ENCODE measurements around the gene ZNF408. TPM values are rescaled to one million over a fixed set of nuclear protein-coding genes. Genes with fewer than 3 reads are reported as not detected.

The ZNF408 gene
- total and polyA plus RNA-seq, 7 donors: 5.0 to 15.0 (median 9.9) TPM

GRCh38 chr11:46723359-46723680 is 22.5 kb downstream of the ZNF408 start:
- H3K27ac ChIP-seq: no peak overlapping the region
- H3K9me3 ChIP-seq: no peaks in the 10 kb centered on the region
- DNase-seq (no peak), ATAC-seq (no peak)
- intact Hi-C loops (cut with DNase I): no loop called here
- H3K36me3 ChIP-seq (ENCODE audit: insufficient read depth in 1 of 2, low read depth in 1 of 2): no peaks in the 10 kb centered on the region
- no peak for TF ChIP-seq CTCF (IDR thresholded peaks at IDR 0.05)
- H3K4me3 ChIP-seq: no peak overlapping the region
- no peaks in the 10 kb centered on the region for H3K4me1 ChIP-seq
- H3K27me3 ChIP-seq (ENCODE audit: insufficient read depth in 3 of 3, low read length in 2 of 3): no peaks in the 10 kb centered on the region
- WGBS, 3 donors: 84 to 92% (median 86%) methylated on average over 8 of the region's 8 CpGs

- intact Hi-C loops (cut with DNase I): no loop called here
- ATAC-seq: no peak
- no peak for TF ChIP-seq CTCF (IDR thresholded peaks at IDR 0.05)
- no peak overlapping the region for H3K27ac ChIP-seq
- H3K4me3 ChIP-seq: no peak overlapping the region
- no peaks in the 10 kb centered on the region for H3K9me3 ChIP-seq
- 50 to 53% (median 52%) methylated on average over 8 of the region's 8 CpGs for WGBS, 3 donors
- H3K27me3 ChIP-seq (ENCODE audit: insufficient read depth in 3 of 3, low read length in 2 of 3): no peaks in the 10 kb centered on the region
- no peak for DNase-seq
- H3K36me3 ChIP-seq (ENCODE audit: insufficient read depth in 1 of 2, low read depth in 1 of 2): no peaks in the 10 kb centered on the region
- H3K4me1 ChIP-seq: no peaks in the 10 kb centered on the region
Measured at GRCh38 chr11:46724088-46724487, 23.3 kb downstream of the ZNF408 start.

- DNase-seq: no peak
- Histone ChIP-seq H3K4me3 (no peak overlapping the region), H3K9me3 (no peaks in the 10 kb centered on the region), H3K27me3 (ENCODE audit: insufficient read depth in 3 of 3, low read length in 2 of 3) (no peaks in the 10 kb centered on the region), H3K36me3 (ENCODE audit: insufficient read depth in 1 of 2, low read depth in 1 of 2) (no peaks in the 10 kb centered on the region), H3K27ac (no peak overlapping the region), H3K4me1 (no peaks in the 10 kb centered on the region)
- no peak for ATAC-seq
- 85 to 90% (median 87%) methylated on average over 19 of the region's 19 CpGs for WGBS, 3 donors
- intact Hi-C loops (cut with DNase I): no loop called here
- no peak for TF ChIP-seq CTCF (IDR thresholded peaks at IDR 0.05)
Measured at GRCh38 chr11:46725338-46726205, 24.7 kb downstream of the ZNF408 start.

GRCh38 chr11:46726206-46726862 is 25.5 kb downstream of the ZNF408 start:
- no peak overlapping the region for H3K4me3 ChIP-seq
- no peaks in the 10 kb centered on the region for H3K4me1 ChIP-seq
- ATAC-seq (no peak), DNase-seq (no peak)
- WGBS, 3 donors: 87 to 92% (median 90%) methylated on average over 23 to 26 of the region's 26 CpGs
- H3K9me3 ChIP-seq: no peaks in the 10 kb centered on the region
- H3K27me3 ChIP-seq (ENCODE audit: insufficient read depth in 3 of 3, low read length in 2 of 3): no peaks in the 10 kb centered on the region
- no peak for TF ChIP-seq CTCF (IDR thresholded peaks at IDR 0.05)
- H3K36me3 ChIP-seq (ENCODE audit: insufficient read depth in 1 of 2, low read depth in 1 of 2): no peaks in the 10 kb centered on the region
- intact Hi-C loops (cut with DNase I): no loop called here
- H3K27ac ChIP-seq: no peak overlapping the region

All from psoas muscle (tissue), 8 donors.